ENCODE results near the gene SOX13.

- TF ChIP-seq CTCF (IDR thresholded peaks at IDR 0.05): no peak
- TF ChIP-seq POLR2A (IDR thresholded peaks at IDR 0.05): no peak
Observed at GRCh38 chr1:204142032-204142974, 69.4 kb downstream of the SOX13 start.

Measured in uterus (tissue), 2 donors.